Breast epithelium (tissue), 4 donors: Measurements from ENCODE around the gene ARHGAP18. TPM values are rescaled to one million over a fixed set of nuclear protein-coding genes. Genes with fewer than 3 reads are reported as not detected.
A peak's percentile ranks its signal among the peaks of the same experiment; 100 is the strongest.

Experiments used
- DNase-seq, 2 donors: peaks; one replicate each; pipeline ENCODE4 v3.0.0-alpha.2; 2019; ENCODE audit warnings: low spot score in 2 of 2
- H3K27ac ChIP-seq, 2 donors: fragments of 200-600 bp; sonication (generic) in 1 of 2; one replicate each; pipeline ENCODE4 v1.5.1; 2016 to 2019; ENCODE audit warnings: mild to moderate bottlenecking in 1 of 2
- H3K27me3 ChIP-seq, 2 donors: fragments of 200-600 bp; sonication (generic) in 1 of 2; one replicate each; pipeline versions ENCODE4 v1.5.1 to v1.6.0; 2017 to 2019; ENCODE audit warnings: control low read depth in 1 of 2, mild to moderate bottlenecking in 1 of 2
- H3K36me3 ChIP-seq: fragments of 200-600 bp; one replicate; pipeline ENCODE4 v1.5.1; 2019
- H3K4me1 ChIP-seq, 2 donors: fragments of 200-600 bp; sonication (generic); one replicate each; pipeline ENCODE4 v1.5.1; 2016 to 2019; ENCODE audit warnings: control low read depth in 1 of 2
- H3K4me3 ChIP-seq, 3 donors: fragments of 200-600 bp; sonication (generic); 1 replicate in 2 of 3; 2 replicates in 1 of 3; pipeline ENCODE4 v1.5.1; 2016 to 2019; ENCODE audit warnings: mild to moderate bottlenecking in 3 of 3, moderate library complexity in 2 of 3
- H3K9me3 ChIP-seq, 2 donors: fragments of 200-600 bp; sonication (generic) in 1 of 2; one replicate each; pipeline ENCODE4 v1.5.1; 2016 to 2019; ENCODE audit warnings: control low read depth in 1 of 2
- CTCF ChIP-seq, 3 donors: fragments of 450-650 bp; IDR thresholded peaks; one replicate each; pipeline ENCODE4 v1.5.1; 2016 to 2017; ENCODE audit warnings: antibody characterized with exemption in 3 of 3, mild to moderate bottlenecking in 3 of 3, moderate library complexity in 3 of 3
- POLR2A ChIP-seq: fragments of 450-650 bp; IDR thresholded peaks from one replicate; pipeline ENCODE4 v1.6.1; 2016; ENCODE audit warnings: antibody characterized with exemption, mild to moderate bottlenecking, moderate library complexity
- POLR2AphosphoS5 ChIP-seq, 3 donors: sonication (generic); formaldehyde crosslinking; IDR thresholded peaks; one replicate each; pipeline ENCODE4 v1.6.1; 2017; ENCODE audit warnings: antibody characterized with exemption in 3 of 3
- intact Hi-C: fragments of 100-400 bp; cut with DNase I; formaldehyde crosslinking; loops from one replicate; pipeline ENCODE4 v1.15.1; 2023; ENCODE audit warnings: low total_unique reads
- total RNA-seq, 3 donors: library from RNA; depleted of rRNA; stranded (reverse); fragments of >200 nt; gene quantifications; one replicate each; pipeline ENCODE4 v1.1.0, GENCODE V29; 2016

ARHGAP18 gene
- total RNA-seq, 3 donors from 2014 or later, result 14.7 to 28.7 (median 24.8) TPM

- TF ChIP-seq CTCF (IDR thresholded peaks at IDR 0.05) (no peak), POLR2A (no peak), POLR2AphosphoS5 (IDR thresholded peaks at IDR 0.05) (no peak)
- no peaks in the 10 kb centered on the region for H3K36me3 ChIP-seq
- H3K4me3 ChIP-seq, result no peak overlapping the region
- DNase-seq, result no peak
- H3K4me1 ChIP-seq, result no peaks in the 10 kb centered on the region
- H3K27ac ChIP-seq, result no peak overlapping the region
- H3K9me3 ChIP-seq, result no peaks in the 10 kb centered on the region
- no peaks in the 10 kb centered on the region for H3K27me3 ChIP-seq
- intact Hi-C loops, result no loop called here
Measured at GRCh38 chr6:129663531-129663930, 46.4 kb downstream of the ARHGAP18 start.

- Histone ChIP-seq H3K4me1 (no peaks in the 10 kb centered on the region), H3K27me3 (no peaks in the 10 kb centered on the region), H3K36me3 (no peaks in the 10 kb centered on the region), H3K9me3 (no peaks in the 10 kb centered on the region), H3K4me3 (no peak overlapping the region), H3K27ac (no peak overlapping the region)
- no peak for DNase-seq
- no peak for TF ChIP-seq CTCF (IDR thresholded peaks at IDR 0.05)
- no peak for TF ChIP-seq POLR2AphosphoS5 (IDR thresholded peaks at IDR 0.05)
- intact Hi-C loops, result no loop called here
Measured at GRCh38 chr6:129662980-129663431, 47.0 kb downstream of the ARHGAP18 start.

- Histone ChIP-seq H3K4me3 (no peak overlapping the region), H3K9me3 (no peaks in the 10 kb centered on the region), H3K36me3 (no peaks in the 10 kb centered on the region), H3K4me1 (no peaks in the 10 kb centered on the region), H3K27me3 (no peaks in the 10 kb centered on the region), H3K27ac (peak overlapping the region in 1 of 2 donors; percentile 10)
- TF ChIP-seq CTCF (IDR thresholded peaks at IDR 0.05) (no peak), POLR2AphosphoS5 (IDR thresholded peaks at IDR 0.05) (no peak), POLR2A (no peak)
- intact Hi-C loops, result no loop called here
- no peak for DNase-seq
Measured at GRCh38 chr6:129662406-129662766, 47.6 kb downstream of the ARHGAP18 start.

DNA sequence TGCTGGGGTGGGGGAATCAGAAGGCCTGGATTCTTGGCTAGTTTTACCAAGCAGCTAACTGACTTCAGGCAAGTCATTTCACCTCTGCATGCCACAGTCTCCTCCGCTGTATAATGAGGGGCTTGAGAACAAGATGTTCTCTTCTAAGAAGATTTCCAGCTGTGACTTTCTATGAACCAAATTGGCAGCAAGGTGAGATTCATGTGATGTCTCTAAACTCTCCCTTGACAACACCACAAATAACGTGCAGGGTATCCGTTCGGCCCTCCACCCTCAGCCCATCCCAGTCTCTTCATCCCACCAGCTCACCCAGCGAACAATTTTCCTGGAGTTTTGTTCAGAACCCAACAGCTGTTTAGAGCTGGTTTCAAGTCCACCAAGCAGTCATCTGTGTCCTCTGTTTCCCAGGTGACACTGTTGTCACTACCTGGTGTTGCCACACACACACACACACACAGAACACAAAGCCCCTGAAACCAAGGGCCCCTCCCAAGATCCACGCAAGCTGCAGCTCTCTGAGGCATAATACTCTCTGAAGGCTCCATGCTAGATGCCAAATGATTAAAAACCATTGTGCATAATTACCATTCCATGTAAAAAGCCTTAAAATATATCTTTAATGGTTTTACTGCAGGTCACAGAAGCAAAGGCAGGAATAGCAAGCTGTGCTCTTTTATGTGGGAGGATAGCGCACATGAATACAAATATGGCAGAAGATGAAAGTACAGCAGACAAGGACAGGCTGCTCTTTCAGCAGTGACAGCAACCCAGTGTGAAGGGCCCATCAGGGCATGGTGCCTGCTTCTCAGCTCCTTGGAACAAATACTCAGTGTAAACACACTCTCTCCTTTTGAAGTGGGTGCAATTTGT lies 48.2 kb downstream of the ARHGAP18 start:
- Histone ChIP-seq H3K4me3 (no peak overlapping the region), H3K27ac (peak overlapping the region in 1 of 2 donors; percentile 10), H3K9me3 (no peaks in the 10 kb centered on the region), H3K36me3 (no peaks in the 10 kb centered on the region), H3K4me1 (no peaks in the 10 kb centered on the region), H3K27me3 (no peaks in the 10 kb centered on the region)
- DNase-seq, result no peak
- intact Hi-C loops, result no loop called here
- no peak for TF ChIP-seq CTCF (IDR thresholded peaks at IDR 0.05)

DNA sequence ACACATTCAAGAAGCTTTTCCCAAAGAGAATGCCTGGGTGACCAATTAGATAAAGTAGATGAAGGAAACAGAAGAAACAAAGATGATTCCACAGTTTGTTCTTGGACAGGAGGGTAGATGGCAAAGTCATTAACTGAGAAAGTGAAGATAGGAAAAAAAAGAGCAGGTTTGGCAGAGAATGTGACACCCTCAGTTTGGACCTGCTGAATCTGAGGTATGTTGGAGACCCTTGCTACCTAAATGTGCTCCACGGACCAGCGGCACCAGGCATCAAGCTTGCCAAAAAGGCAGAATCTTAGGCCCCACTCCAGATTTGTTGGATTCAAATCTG lies 49.7 kb downstream of the ARHGAP18 start:
- Histone ChIP-seq H3K4me3 (peak overlapping the region in 2 of 3 donors; percentile 29 to 54), H3K4me1 (no peaks in the 10 kb centered on the region), H3K36me3 (no peaks in the 10 kb centered on the region), H3K27ac (peak overlapping the region; percentile 53 to 54), H3K9me3 (no peaks in the 10 kb centered on the region), H3K27me3 (no peaks in the 10 kb centered on the region)
- no peak for TF ChIP-seq POLR2AphosphoS5 (IDR thresholded peaks at IDR 0.05)
- TF ChIP-seq POLR2A, result no peak
- TF ChIP-seq CTCF (IDR thresholded peaks at IDR 0.05), result no peak
- DNase-seq, result no peak
- intact Hi-C loops, result no loop called here
